OCI-LY1 (cell line): ENCODE measurements around the gene KLK6.

Source experiments
- H2AFZ ChIP-seq: fragments of 200-600 bp; sonication (generic), shearing (Covaris generic); 2 replicates; pipeline ENCODE4 v1.6.0; 2014; ENCODE audit warnings: antibody characterized with exemption, mild to moderate bottlenecking, low read length
- H3F3A ChIP-seq: fragments of 200-600 bp; sonication (generic), shearing (Covaris generic); 2 replicates; pipeline ENCODE4 v1.6.0; 2014; ENCODE audit warnings: mild to moderate bottlenecking, antibody characterized with exemption, low read length, moderate library complexity; ENCODE audit not compliant: insufficient read depth
- H3K27ac ChIP-seq: fragments of 200-600 bp; sonication (generic); 2 replicates; pipeline ENCODE4 v1.5.1; 2014; ENCODE audit warnings: low read length, mixed run types, mild to moderate bottlenecking, low read depth; ENCODE audit not compliant: poor library complexity, severe bottlenecking
- H3K27me3 ChIP-seq: fragments of 200-600 bp; sonication (generic); 2 replicates; pipeline ENCODE4 v1.6.0; 2014; ENCODE audit warnings: antibody characterized with exemption, mild to moderate bottlenecking, low read length, moderate library complexity; ENCODE audit not compliant: insufficient read depth
- H3K36me3 ChIP-seq: fragments of 200-600 bp; sonication (generic); 2 replicates; pipeline ENCODE4 v1.6.1; 2014; ENCODE audit warnings: mild to moderate bottlenecking, antibody characterized with exemption, low read length, moderate library complexity, mixed read lengths; ENCODE audit not compliant: insufficient read depth
- H3K4me1 ChIP-seq: fragments of 200-600 bp; sonication (generic); 2 replicates; pipeline ENCODE4 v1.5.1; 2014; ENCODE audit warnings: mild to moderate bottlenecking, low read length, moderate library complexity; ENCODE audit not compliant: insufficient read depth, severe bottlenecking
- H3K4me2 ChIP-seq: fragments of 200-600 bp; sonication (generic), shearing (Covaris generic); 2 replicates; pipeline ENCODE4 v1.6.1; 2014; ENCODE audit warnings: low read length
- H3K4me3 ChIP-seq: fragments of 200-600 bp; sonication (generic); 2 replicates; pipeline ENCODE4 v1.5.1; 2014; ENCODE audit warnings: low read length, low read depth, mild to moderate bottlenecking, mixed read lengths; ENCODE audit not compliant: poor library complexity, severe bottlenecking
- H3K79me2 ChIP-seq: fragments of 200-600 bp; shearing (Covaris generic); 2 replicates; pipeline ENCODE4 v1.6.1; 2016; ENCODE audit warnings: mixed run types, low read length, mixed read lengths; ENCODE audit not compliant: insufficient read depth
- H3K9ac ChIP-seq: fragments of 200-600 bp; sonication (generic), shearing (Covaris generic); 2 replicates; pipeline ENCODE4 v1.6.1; 2014; ENCODE audit warnings: mild to moderate bottlenecking, low read length, mixed read lengths
- H3K9me2 ChIP-seq: fragments of 200-600 bp; sonication (generic), shearing (Covaris generic); 2 replicates; pipeline ENCODE4 v1.6.1; 2014; ENCODE audit warnings: low read depth, mild to moderate bottlenecking, low read length, mixed read lengths
- H3K9me3 ChIP-seq: fragments of 200-600 bp; shearing (Covaris generic); 2 replicates; pipeline ENCODE4 v1.6.1; 2014; ENCODE audit warnings: low read length, mixed read lengths
- H4K20me1 ChIP-seq: fragments of 200-600 bp; sonication (generic), shearing (Covaris generic); 2 replicates; pipeline ENCODE4 v1.6.0; 2016; ENCODE audit warnings: mild to moderate bottlenecking, low read length; ENCODE audit not compliant: insufficient read depth
- CTCF ChIP-seq: fragments of 200-600 bp; sonication (generic), shearing (Covaris generic); IDR thresholded peaks from 2 replicates; pipeline ENCODE4 v1.5.1; 2017; ENCODE audit warnings: mild to moderate bottlenecking, antibody characterized with exemption, low read length, moderate library complexity, mixed read lengths
- EZH2 ChIP-seq: fragments of 200-600 bp; sonication (generic), shearing (Covaris generic); IDR thresholded peaks from 2 replicates; pipeline ENCODE4 v1.8.0; 2017; ENCODE audit warnings: borderline replicate concordance, mixed run types, mild to moderate bottlenecking, antibody characterized with exemption, low read length, moderate library complexity, mixed read lengths

The KLK6 gene

GRCh38 chr19:51010066-51010795 is 40.8 kb upstream of the KLK6 start:
- no peaks in the 10 kb centered on the region for H3K27me3 ChIP-seq
- no peaks in the 10 kb centered on the region for H3K79me2 ChIP-seq
- no peaks in the 10 kb centered on the region for H4K20me1 ChIP-seq
- H3K4me1 ChIP-seq: no peaks in the 10 kb centered on the region
- H3K9me3 ChIP-seq: no peaks in the 10 kb centered on the region
- H3K36me3 ChIP-seq: no peaks in the 10 kb centered on the region
- no peak for TF ChIP-seq CTCF
- no peak for TF ChIP-seq EZH2
- no peak overlapping the region for H2AFZ ChIP-seq
- no peak overlapping the region for H3K4me3 ChIP-seq
- no peaks in the 10 kb centered on the region for H3K9me2 ChIP-seq
- no peak overlapping the region for H3K9ac ChIP-seq
- H3K27ac ChIP-seq: no peak overlapping the region
- H3F3A ChIP-seq: no peaks in the 10 kb centered on the region
- H3K4me2 ChIP-seq: no peak overlapping the region

GRCh38 chr19:51009061-51009891 is 39.9 kb upstream of the KLK6 start:
- Histone ChIP-seq H3K36me3 (no peaks in the 10 kb centered on the region), H3K9me3 (no peaks in the 10 kb centered on the region), H3K27me3 (no peaks in the 10 kb centered on the region), H3K4me2 (no peak overlapping the region), H3K79me2 (no peaks in the 10 kb centered on the region), H2AFZ (no peak overlapping the region), H3F3A (no peaks in the 10 kb centered on the region), H3K9ac (no peak overlapping the region), H4K20me1 (no peaks in the 10 kb centered on the region), H3K9me2 (no peaks in the 10 kb centered on the region), H3K4me1 (no peaks in the 10 kb centered on the region), H3K27ac (no peak overlapping the region), H3K4me3 (no peak overlapping the region)
- TF ChIP-seq EZH2 (no peak), CTCF (no peak)

GRCh38 chr19:51007488-51007887 is 38.1 kb upstream of the KLK6 start:
- no peaks in the 10 kb centered on the region for H3K27me3 ChIP-seq
- no peak overlapping the region for H3K4me2 ChIP-seq
- H2AFZ ChIP-seq: no peak overlapping the region
- TF ChIP-seq EZH2 (no peak), CTCF (no peak)
- no peak overlapping the region for H3K4me3 ChIP-seq
- no peaks in the 10 kb centered on the region for H3K4me1 ChIP-seq
- H3K79me2 ChIP-seq: no peaks in the 10 kb centered on the region
- no peaks in the 10 kb centered on the region for H3K9me3 ChIP-seq
- H4K20me1 ChIP-seq: no peaks in the 10 kb centered on the region
- H3K9me2 ChIP-seq: no peaks in the 10 kb centered on the region
- H3K36me3 ChIP-seq: no peaks in the 10 kb centered on the region
- no peaks in the 10 kb centered on the region for H3F3A ChIP-seq
- H3K27ac ChIP-seq: no peak overlapping the region
- H3K9ac ChIP-seq: no peak overlapping the region
